ENCODE results near the gene IFITM2.
"Not testable (repeated sequence)": the region's sequence is repeated elsewhere in the genome, so short reads cannot be mapped to it uniquely, and the experiment has no call there.

IFITM2 gene

DNA sequence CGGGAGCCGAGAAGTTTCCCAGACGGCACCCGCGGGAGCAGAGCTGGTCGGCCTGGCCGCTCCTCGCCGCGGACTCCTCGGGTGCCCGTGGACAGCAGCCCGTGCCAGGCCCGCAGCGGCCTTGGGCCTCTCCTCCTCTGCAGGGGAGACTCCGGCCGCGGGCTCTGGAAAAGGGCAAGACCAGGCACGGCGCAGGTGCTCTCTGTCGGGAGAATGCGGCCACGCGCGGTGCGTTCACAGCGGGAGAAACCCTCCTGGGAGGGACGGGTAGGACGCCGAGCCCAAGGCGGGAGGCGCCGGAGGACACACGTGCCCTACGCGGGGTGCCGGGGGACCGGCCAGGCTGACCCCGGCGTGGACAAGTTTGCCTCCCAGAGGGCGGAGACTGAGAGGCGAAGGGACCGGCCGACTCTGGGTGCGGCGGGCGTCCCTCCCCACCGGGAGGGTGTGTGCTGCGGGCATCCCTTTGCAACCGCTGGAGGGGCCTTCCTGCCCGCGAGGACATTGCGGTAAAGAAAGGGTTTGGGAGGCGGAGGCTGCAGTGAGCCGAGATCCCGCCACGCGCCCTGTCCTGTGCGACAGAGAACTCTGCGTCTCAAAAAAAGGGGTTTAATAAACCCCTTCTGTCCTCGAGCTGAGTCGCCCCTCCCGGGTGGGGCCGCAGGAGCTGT is 8.6 kb downstream of the IFITM2 start:
- Histone ChIP-seq H3K4me3 (peak overlapping the region; percentile 68), H3K27ac (peak overlapping the region; percentile 19 to 78)
- DNase-seq (ENCODE audit: low spot score) = peak; percentile 74
- TF ChIP-seq, protein P1, sequence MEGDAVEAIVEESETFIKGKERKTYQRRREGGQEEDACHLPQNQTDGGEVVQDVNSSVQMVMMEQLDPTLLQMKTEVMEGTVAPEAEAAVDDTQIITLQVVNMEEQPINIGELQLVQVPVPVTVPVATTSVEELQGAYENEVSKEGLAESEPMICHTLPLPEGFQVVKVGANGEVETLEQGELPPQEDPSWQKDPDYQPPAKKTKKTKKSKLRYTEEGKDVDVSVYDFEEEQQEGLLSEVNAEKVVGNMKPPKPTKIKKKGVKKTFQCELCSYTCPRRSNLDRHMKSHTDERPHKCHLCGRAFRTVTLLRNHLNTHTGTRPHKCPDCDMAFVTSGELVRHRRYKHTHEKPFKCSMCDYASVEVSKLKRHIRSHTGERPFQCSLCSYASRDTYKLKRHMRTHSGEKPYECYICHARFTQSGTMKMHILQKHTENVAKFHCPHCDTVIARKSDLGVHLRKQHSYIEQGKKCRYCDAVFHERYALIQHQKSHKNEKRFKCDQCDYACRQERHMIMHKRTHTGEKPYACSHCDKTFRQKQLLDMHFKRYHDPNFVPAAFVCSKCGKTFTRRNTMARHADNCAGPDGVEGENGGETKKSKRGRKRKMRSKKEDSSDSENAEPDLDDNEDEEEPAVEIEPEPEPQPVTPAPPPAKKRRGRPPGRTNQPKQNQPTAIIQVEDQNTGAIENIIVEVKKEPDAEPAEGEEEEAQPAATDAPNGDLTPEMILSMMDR (IDR thresholded peaks at IDR 0.05) = no peak

DNA sequence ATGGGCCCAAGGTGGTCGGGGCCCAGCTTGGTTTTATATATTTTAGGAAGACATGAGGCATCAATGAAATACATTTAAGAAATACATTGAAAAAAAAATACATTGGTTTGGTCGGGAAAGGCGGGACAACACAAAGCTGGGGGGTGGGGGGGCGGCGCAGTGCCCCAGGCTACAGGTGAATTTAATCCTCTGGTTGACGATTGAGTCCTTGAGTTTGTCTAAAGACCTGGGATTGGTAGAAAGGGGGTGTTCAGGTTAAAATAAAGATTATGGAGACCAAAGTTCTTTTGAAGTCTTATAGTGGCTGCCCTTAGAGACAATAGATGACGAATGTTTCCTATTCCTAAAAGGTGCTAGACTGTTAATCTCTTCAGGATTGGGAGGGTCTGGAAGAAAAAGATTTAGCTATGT is 9.3 kb downstream of the IFITM2 start:
- Histone ChIP-seq H3K27ac (peak overlapping the region; percentile 13 to 78), H3K4me3 (peak overlapping the region; percentile 68)
- TF ChIP-seq, protein P1 (IDR thresholded peaks at IDR 0.05) = no peak
- DNase-seq (ENCODE audit: low spot score) = peak; percentile 62

DNA sequence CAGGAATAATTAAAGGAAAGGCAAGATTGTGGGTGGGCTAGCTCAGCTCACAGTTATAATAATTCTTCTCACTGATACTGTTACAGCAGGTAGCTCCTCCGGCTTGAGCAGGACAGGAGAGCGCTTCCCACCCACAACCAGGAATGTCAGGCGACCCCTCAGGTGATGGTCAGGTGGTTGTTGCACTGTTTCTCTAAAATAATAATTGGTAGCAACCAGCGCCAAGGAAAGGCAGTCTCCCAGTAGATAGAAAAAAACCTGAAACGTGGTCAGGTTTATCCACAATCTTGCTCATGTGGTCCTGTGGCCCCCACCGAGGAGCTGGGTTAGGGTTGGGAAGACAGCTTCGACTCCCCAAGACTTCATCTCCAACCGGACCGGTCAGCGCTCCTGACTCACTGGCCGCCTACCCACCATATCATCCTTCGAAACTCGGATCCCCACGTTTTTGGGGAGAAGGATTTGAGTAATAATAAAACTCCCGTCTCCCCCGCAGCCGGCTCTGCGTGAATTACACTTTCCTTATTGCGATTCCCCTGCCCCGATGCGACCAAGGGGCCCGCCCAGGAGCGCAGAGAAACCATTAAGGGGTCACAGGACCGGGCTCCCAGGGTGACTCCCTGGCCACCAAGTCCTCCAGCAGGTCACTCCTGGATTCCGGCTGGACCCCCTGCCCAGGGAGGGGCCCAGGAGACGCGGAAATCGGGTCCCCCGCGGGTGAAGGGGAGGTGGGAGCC is 10.2 kb downstream of the IFITM2 start:
- peak overlapping the region; percentile 54 for H3K4me3 ChIP-seq
- H3K27ac ChIP-seq = peak overlapping the region; percentile 13 to 78
- peak; percentile 69 for DNase-seq (ENCODE audit: low spot score)

DNA sequence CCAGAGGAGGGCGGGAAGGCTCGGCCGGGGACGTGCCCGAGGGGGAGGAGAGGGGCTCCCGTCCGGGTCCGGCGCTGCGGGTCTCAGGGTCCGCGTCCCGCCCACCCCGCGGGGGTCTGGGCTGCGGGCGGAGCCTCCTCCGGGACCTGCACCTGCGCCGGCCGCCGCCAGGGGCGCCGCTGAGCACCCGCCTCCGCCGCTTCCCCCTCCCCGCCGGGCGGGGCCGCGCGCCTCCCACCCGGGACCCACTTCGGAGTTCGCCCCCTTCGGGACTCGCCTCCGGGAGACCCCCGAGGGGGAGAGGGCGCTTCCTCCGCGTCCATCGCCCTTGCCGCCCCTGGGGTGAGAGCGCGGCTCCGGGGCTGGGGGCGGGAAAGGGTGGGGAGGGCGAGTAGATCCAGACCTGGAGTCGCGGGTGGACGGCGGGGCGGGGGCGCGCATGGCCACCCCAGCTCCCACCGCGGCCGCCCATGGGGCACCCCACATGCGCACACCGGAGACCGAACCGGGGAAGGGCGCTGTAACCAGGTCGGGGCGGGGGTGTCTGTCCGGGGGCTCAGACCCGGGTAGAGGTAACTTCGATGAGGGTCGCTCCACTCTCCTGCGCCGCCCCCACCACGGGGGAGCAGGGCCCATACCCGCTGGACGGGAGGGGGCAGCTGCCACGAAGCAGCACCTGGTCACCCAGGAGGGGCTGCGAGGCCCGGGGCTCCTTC is 10.9 kb downstream of the IFITM2 start:
- H3K4me3 ChIP-seq = peak overlapping the region; percentile 99
- peak overlapping the region; percentile 88 to 100 for H3K27ac ChIP-seq
- DNase-seq (ENCODE audit: low spot score) = not testable (repeated sequence)

DNA sequence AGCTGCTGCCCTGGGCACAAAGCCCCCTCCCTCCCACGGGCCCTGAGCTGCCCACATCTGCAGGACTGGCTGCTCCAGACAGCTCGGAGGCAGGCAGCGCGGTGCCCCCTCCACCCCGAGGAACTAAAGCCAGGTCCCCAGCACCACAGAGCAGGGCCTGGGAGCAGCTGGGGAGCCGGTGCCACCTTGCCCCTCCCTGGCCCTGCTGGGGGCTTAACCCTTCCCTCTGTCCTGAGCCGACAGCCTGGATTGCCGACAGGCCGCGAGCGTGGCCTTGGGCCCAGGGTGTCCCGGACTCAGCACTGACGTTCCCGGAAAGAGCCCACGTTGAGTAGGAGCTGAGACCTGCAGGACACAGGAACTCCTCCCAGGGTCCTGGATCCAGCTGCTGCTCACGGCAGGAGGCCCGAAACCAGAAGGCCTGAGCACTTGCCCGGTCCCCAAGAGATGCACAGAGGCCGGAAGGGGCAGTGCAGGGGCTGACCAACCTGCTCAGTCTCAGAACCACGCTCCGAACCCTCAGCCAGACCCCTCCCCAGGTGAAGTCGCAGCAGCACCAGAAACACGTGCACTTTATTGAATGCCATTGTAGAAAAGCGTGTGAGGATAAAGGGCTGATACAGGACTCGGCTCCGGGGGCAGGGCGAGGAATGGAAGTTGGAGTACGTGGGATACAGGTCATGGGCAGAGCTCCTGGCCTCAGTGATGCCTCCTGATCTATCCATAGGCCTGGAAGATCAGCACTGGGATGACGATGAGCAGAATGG is 11.7 kb downstream of the IFITM2 start:
- Histone ChIP-seq H3K27ac (peak overlapping the region; percentile 88 to 100), H3K4me3 (peak overlapping the region; percentile 99)
- peak; percentile 80 for DNase-seq (ENCODE audit: low spot score)

DNA sequence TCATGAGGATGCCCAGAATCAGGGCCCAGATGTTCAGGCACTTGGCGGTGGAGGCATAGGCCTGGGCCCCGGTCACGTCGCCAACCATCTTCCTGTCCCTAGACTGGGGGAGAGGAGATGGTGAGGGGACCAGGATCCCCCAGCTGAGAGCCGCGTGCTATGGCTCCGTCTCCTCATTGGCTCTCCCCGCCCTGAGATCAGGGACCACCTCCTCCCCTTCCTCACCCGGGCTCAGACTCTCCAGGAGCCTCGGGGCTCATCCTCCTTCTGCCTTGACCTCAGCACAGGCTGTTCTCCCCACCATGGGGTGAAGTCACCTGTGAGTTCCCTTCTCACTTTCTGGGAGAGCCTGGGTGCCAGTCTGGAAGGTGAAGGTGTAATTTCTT is 12.3 kb downstream of the IFITM2 start:
- peak; percentile 33 for DNase-seq (ENCODE audit: low spot score)
- H3K4me3 ChIP-seq = peak overlapping the region; percentile 99
- peak overlapping the region; percentile 99 to 100 for H3K27ac ChIP-seq

DNA sequence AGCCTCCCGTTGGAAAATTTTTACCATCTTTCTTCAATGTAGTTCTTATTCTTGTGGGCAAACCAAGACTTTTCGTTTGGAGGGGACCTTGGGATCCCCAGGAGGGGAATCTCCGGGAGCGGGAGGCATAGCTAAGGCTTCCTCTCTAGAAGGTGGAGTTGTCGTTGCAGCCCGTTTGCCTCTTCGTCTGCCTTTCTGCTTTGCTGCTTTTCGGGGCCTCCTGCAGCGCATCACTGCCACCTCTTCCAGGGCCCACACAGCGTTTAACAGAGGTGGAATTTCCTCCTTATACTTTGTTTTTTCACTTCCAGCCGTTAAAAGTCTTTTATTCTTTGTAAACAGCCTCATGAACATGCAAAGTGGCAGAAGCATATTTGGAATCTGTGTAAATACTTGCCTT is 16.5 kb downstream of the IFITM2 start:
- DNase-seq (ENCODE audit: low spot score) = peak; percentile 70
- H3K27ac ChIP-seq = peak overlapping the region; percentile 60 to 88
- TF ChIP-seq, protein P1 (IDR thresholded peaks at IDR 0.05) = no peak
- no peak overlapping the region for H3K4me3 ChIP-seq

DNA sequence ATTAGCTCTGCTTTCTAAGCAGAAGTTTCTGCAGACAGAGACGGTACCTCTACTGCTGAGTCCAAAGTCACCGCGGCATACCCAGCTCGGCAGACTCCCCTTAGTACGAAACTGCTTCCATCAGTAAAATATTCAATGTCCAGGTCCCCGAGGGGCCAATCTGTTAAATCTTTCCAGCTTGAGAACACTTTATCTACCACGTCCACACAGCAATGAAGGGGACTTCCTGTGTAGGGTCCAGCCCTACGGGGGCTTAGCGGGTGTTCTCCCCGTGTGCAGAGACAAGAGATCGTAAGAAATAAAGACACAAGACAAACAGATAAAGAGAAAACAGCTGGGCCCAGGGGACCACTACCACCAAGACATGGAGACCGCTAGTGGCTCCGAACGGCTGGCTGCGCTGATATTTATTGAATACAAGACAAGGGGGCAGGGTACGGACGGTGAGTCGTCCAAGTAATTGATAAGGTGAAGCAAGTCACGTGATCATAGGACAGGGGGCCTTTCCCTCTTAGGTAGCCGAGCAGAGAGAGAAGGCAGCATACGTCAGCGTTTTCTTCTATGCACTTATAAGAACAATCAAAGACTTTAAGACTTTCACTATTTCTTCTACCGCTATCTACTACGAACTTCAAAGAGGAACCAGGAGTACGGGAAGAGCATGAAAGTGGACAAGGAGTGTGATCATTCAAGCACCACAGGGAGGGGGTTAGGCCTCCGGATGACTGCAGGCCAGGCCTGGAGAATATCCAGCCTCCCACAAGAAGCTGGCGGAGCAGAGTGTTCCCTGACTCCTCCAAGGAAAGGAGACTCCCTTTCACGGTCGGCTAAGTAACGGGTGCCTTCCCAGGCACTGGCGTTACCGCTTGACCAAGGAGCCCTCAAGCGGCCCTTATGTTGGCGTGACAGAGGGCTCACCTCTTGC is 17.2 kb downstream of the IFITM2 start:
- Histone ChIP-seq H3K27ac (peak overlapping the region; percentile 60 to 88), H3K4me3 (peak overlapping the region; percentile 43)
- peak; percentile 70 for DNase-seq (ENCODE audit: low spot score)
